Neural cell (in vitro differentiated cells): ENCODE measurements around the gene DBN1. TPM values are rescaled to one million over a fixed set of nuclear protein-coding genes. Genes with fewer than 3 reads are reported as not detected.

Source experiments
- H2AFZ ChIP-seq: fragments of 200-600, 300-800 bp; sonication (generic), shearing (Covaris generic); 2 replicates; pipeline ENCODE4 v1.6.0; 2014; ENCODE audit warnings: low read depth, mild to moderate bottlenecking, antibody characterized with exemption, low read length, moderate library complexity
- H3F3A ChIP-seq: fragments of 200-600 bp; shearing (Covaris generic); 2 replicates; pipeline ENCODE4 v1.6.1; 2016; ENCODE audit warnings: mild to moderate bottlenecking, moderate library complexity, mixed read lengths, antibody characterized with exemption, low read length; ENCODE audit not compliant: insufficient read depth, poor library complexity, severe bottlenecking
- H3K27ac ChIP-seq: fragments of 200-600, 300-800 bp; sonication (generic), shearing (Covaris generic); 2 replicates; pipeline ENCODE4 v1.5.1; 2014; ENCODE audit warnings: mild to moderate bottlenecking, low read length, moderate library complexity
- H3K27me3 ChIP-seq: fragments of 300-800, 200-600 bp; sonication (generic), shearing (Covaris generic); 2 replicates; pipeline ENCODE4 v1.6.0; 2014; ENCODE audit warnings: mild to moderate bottlenecking, low read depth, low read length, moderate library complexity; ENCODE audit not compliant: insufficient read depth
- H3K36me3 ChIP-seq: fragments of 300-800, 200-600 bp; sonication (generic), shearing (Covaris generic); 2 replicates; pipeline ENCODE4 v1.5.1; 2014; ENCODE audit warnings: mild to moderate bottlenecking, antibody characterized with exemption, low read length, moderate library complexity; ENCODE audit not compliant: insufficient read depth
- H3K4me2 ChIP-seq: fragments of 300-800, 200-600 bp; sonication (generic), shearing (Covaris generic); 2 replicates; pipeline ENCODE4 v1.6.0; 2014; ENCODE audit warnings: mild to moderate bottlenecking, low read length
- H3K4me3 ChIP-seq: fragments of 300-800, 200-600 bp; sonication (generic), shearing (Covaris generic); 2 replicates; pipeline ENCODE4 v1.5.1; 2014; ENCODE audit warnings: mild to moderate bottlenecking, low read length, moderate library complexity
- H3K79me2 ChIP-seq: fragments of 200-600 bp; shearing (Covaris generic); replicated peaks from 2 replicates; pipeline ENCODE4 v1.6.0; 2014; ENCODE audit warnings: mild to moderate bottlenecking, low read length, moderate library complexity; ENCODE audit not compliant: insufficient read depth
- H3K9ac ChIP-seq: fragments of 300-800, 200-600 bp; sonication (generic), shearing (Covaris generic); 2 replicates; pipeline ENCODE4 v1.6.1; 2016; ENCODE audit warnings: mild to moderate bottlenecking, low read length, mixed read lengths
- H3K9me2 ChIP-seq: fragments of 200-600 bp; shearing (Covaris generic); 2 replicates; pipeline ENCODE4 v1.6.1; 2016; ENCODE audit warnings: mild to moderate bottlenecking, low read length, mixed read lengths; ENCODE audit not compliant: insufficient read depth
- H3K9me3 ChIP-seq: fragments of 200-600, 300-800 bp; sonication (generic), shearing (Covaris generic); 2 replicates; pipeline ENCODE4 v1.6.1; 2016; ENCODE audit warnings: mild to moderate bottlenecking, mixed run types, low read length, moderate library complexity, mixed read lengths
- H4K20me1 ChIP-seq: fragments of 200-600 bp; shearing (Covaris generic); 2 replicates; pipeline ENCODE4 v1.6.1; 2016; ENCODE audit warnings: mild to moderate bottlenecking, mixed run types; ENCODE audit not compliant: insufficient read depth
- CTCF ChIP-seq: fragments of 450-650 bp; IDR thresholded peaks from 2 replicates; pipeline ENCODE4 v1.5.1; 2014; ENCODE audit warnings: antibody characterized with exemption, mild to moderate bottlenecking, moderate library complexity; ENCODE audit not compliant: poor library complexity, severe bottlenecking
- EP300 ChIP-seq: fragments of 450-650 bp; conservative IDR thresholded peaks from 2 replicates; pipeline ENCODE4 v1.6.1; 2014; ENCODE audit warnings: antibody characterized with exemption, mild to moderate bottlenecking, moderate library complexity; ENCODE audit not compliant: poor library complexity, severe bottlenecking
- EZH2 ChIP-seq: fragments of 200-600, 300-800 bp; shearing (Covaris generic), sonication (generic); IDR thresholded peaks from 2 replicates; pipeline ENCODE4 v1.6.1; 2014; ENCODE audit warnings: antibody characterized with exemption, low read length, borderline replicate concordance, mild to moderate bottlenecking; ENCODE audit not compliant: insufficient read depth, poor library complexity, severe bottlenecking
- MXI1 ChIP-seq: fragments of 450-650 bp; conservative IDR thresholded peaks from 2 replicates; pipeline ENCODE4 v1.6.1; 2014; ENCODE audit warnings: antibody characterized with exemption, mild to moderate bottlenecking; ENCODE audit not compliant: poor library complexity, severe bottlenecking
- POLR2AphosphoS5 ChIP-seq: IDR thresholded peaks from 2 replicates; pipeline ENCODE4 v1.6.1; 2012
- SMC3 ChIP-seq: fragments of 450-650 bp; conservative IDR thresholded peaks from 2 replicates; pipeline ENCODE4 v1.6.1; 2014; ENCODE audit warnings: antibody characterized with exemption, mild to moderate bottlenecking, moderate library complexity; ENCODE audit not compliant: poor library complexity
- polyA plus RNA-seq: library from polyadenylated mRNA; depleted of rRNA; stranded (reverse); fragments of >200 nt; gene quantifications from 2 replicates; pipeline ENCODE4 v1.2.3, GENCODE V29; 2014

Gene DBN1
- polyA plus RNA-seq, 1 donor from 2014 or later, result 319 TPM

GRCh38 chr5:177409043-177409801, 64.2 kb downstream of the DBN1 start, which contains the start of gene F12:
TSS of gene F12 (minus strand) at chr5:177409564. CDS start at chr5:177409527, 37 bp downstream.
- Histone ChIP-seq H3K4me3 (no peak within 1 kb of the TSS), H3K9me3 (no peaks in the 10 kb centered on the region), H3K9me2 (no peaks in the 10 kb centered on the region), H4K20me1 (no peaks in the 10 kb centered on the region), H3K36me3 (no peaks in the 10 kb centered on the region), H2AFZ (no peak within 1 kb of the TSS), H3F3A (no peaks in the 10 kb centered on the region), H3K79me2 (no peaks in the 10 kb centered on the region), H3K27ac (no peak within 1 kb of the TSS), H3K9ac (no peak within 1 kb of the TSS), H3K4me2 (no peak within 1 kb of the TSS), H3K27me3 (peaks cover 9% of the 10 kb centered on the region)
- no peak for TF ChIP-seq CTCF
- no peak for TF ChIP-seq EZH2
- no peak for TF ChIP-seq POLR2AphosphoS5
- TF ChIP-seq MXI1, result no peak
- TF ChIP-seq EP300, result no peak
- no peak for TF ChIP-seq SMC3

Other genes starting within 250 kb of the DBN1 start
- gene RAB24, start 169.9 kb downstream of the DBN1 start, polyA plus RNA-seq, result 79.0 and 96.8 TPM in 2 replicates
- 133 and 163 TPM in 2 replicates for gene PRELID1, start 169.8 kb downstream of the DBN1 start, polyA plus RNA-seq
- 6.8 and 9.3 TPM in 2 replicates for gene MXD3, start 161.7 kb downstream of the DBN1 start, polyA plus RNA-seq
- 155 and 156 TPM in 2 replicates for gene LMAN2, start 122.0 kb downstream of the DBN1 start, polyA plus RNA-seq
- gene RGS14, start 115.7 kb downstream of the DBN1 start, polyA plus RNA-seq, result 23.4 and 32.3 TPM in 2 replicates
- gene SLC34A1, start 89.2 kb downstream of the DBN1 start, polyA plus RNA-seq, result not detected in 2 replicates
- gene PFN3, start 73.0 kb downstream of the DBN1 start, polyA plus RNA-seq, result not detected in 2 replicates
- 1.4 and 7.8 TPM in 2 replicates for gene F12, start 64.1 kb downstream of the DBN1 start, polyA plus RNA-seq
- gene GRK6, start 47.0 kb downstream of the DBN1 start, polyA plus RNA-seq, result 22.6 and 26.5 TPM in 2 replicates
- gene PRR7, start 26.8 kb downstream of the DBN1 start, polyA plus RNA-seq, result 44.1 and 46.6 TPM in 2 replicates
- 21.0 and 45.4 TPM in 2 replicates for gene PDLIM7, start 24.0 kb upstream of the DBN1 start, polyA plus RNA-seq
- 5.1 and 5.5 TPM in 2 replicates for gene DOK3, start 36.2 kb upstream of the DBN1 start, polyA plus RNA-seq
- 113 and 212 TPM in 2 replicates for gene DDX41, start 43.3 kb upstream of the DBN1 start, polyA plus RNA-seq
- gene FAM193B, start 80.9 kb upstream of the DBN1 start, polyA plus RNA-seq, result 79.2 and 97.3 TPM in 2 replicates
- 53.8 and 59.1 TPM in 2 replicates for gene TMED9, start 118.6 kb upstream of the DBN1 start, polyA plus RNA-seq
- 60.2 and 66.1 TPM in 2 replicates for gene B4GALT7, start 126.5 kb upstream of the DBN1 start, polyA plus RNA-seq